GM19397 (cell line): ENCODE results near the gene ANO9.
"Not testable (repeated sequence)": the region's sequence is repeated elsewhere in the genome, so short reads cannot be mapped to it uniquely, and the experiment has no call there.

Experiments
- ATAC-seq: cut with Tn5 transposase; IDR thresholded peaks from one replicate; pipeline ENCODE4 v1.9.1; 2021; ENCODE audit warnings: mild to moderate bottlenecking, moderate library complexity; ENCODE audit not compliant: unreplicated experiment

Gene ANO9

GRCh38 chr11:389369-389768, 52.4 kb downstream of the ANO9 start:
- ATAC-seq = not testable (repeated sequence)

GRCh38 chr11:387193-387793, 54.5 kb downstream of the ANO9 start:
- ATAC-seq = no peak

GRCh38 chr11:386483-386882, 55.3 kb downstream of the ANO9 start:
- ATAC-seq = no peak

GRCh38 chr11:385594-386351, 56.0 kb downstream of the ANO9 start:
- no peak for ATAC-seq

- ATAC-seq = no peak
Observed at GRCh38 chr11:384511-384910, 57.3 kb downstream of the ANO9 start.

- ATAC-seq = no peak
Observed at GRCh38 chr11:383431-383830, 58.4 kb downstream of the ANO9 start.

GRCh38 chr11:382081-382629, 59.7 kb downstream of the ANO9 start:
- ATAC-seq = no peak

DNA sequence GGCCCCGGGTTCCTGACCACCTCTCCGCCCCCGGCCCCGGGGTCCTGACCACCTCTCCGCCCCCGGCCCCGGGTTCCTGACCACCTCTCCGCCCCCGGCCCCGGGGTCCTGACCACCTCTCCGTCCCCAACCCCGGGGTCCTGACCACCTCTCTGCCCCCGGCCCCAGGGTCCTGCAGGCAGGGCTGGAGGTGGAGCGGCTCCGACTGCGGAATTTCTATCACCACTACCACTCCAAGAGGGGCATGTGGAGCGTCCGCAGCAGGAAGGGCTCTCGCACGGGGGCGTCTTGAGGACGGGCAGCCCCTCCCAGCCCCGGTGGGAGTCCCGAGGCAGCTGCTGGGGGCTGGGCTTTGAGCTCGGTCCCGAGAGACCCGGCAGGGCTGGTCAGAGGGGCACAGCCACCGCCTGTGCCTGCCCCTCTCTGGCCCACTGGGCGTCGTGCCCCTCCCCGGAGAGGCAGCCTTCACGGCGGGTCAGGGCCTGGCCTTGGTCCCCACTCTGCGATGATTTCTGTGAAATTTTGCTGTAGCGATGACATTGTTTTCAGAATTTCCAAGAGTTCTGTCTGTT, 60.2 kb downstream of the ANO9 start:
- ATAC-seq = no peak

DNA sequence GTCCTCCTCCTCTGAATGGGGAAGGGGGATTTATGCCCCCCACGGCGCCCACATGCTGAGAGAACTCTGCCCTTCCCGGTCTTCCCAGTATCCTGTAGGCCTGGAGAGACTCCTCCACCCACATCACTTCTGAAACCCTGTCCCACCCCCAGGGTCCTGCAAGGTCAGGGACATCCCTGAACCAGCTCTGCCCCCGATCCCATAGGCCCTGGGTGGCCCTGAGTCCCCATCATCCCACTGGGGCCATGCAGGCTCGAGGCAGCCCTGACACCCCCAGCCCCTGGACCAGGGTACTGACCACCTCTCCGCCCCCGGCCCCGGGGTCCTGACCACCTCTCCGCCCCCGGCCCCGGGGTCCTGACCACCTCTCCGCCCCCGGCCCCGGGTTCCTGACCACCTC, 60.8 kb downstream of the ANO9 start:
- no peak for ATAC-seq

DNA sequence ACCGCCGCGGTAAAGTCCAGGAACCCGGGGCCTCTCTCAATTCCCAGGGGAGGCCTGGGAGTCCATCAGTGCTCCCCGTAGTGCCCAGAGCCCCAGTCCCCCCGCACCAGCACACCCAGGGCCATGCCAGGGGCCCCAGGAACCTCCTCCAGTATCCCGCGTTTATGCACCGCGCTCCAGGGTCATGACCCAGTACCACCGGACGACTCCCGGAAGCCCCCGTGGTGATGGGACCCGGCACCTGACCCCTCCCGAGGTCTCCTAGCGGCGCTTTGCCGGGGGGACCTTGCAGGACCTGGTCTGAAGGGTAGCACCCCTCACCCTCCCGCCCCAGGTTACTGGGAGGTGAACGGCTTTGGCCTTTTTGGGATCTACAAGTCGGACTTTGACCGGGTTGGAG, 61.3 kb downstream of the ANO9 start:
- no peak for ATAC-seq

DNA sequence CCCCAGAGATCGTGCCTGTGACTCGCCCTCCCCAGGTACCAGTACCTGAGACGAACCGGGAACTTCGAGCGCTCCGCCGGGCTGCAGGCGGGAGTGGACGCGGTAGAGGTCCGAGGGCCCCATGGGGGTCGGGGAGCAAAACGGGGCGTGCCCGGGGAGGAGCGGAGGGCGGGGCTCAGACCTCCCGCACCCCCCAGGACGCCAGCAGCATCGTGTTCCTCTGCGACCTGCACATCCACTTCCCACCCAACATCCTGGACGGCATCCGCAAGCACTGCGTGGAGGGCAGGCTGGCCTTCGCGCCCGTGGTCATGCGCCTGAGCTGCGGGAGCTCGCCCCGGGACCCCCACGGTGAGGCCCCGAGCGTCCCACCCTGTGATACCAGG, 61.7 kb downstream of the ANO9 start:
- no peak for ATAC-seq

DNA sequence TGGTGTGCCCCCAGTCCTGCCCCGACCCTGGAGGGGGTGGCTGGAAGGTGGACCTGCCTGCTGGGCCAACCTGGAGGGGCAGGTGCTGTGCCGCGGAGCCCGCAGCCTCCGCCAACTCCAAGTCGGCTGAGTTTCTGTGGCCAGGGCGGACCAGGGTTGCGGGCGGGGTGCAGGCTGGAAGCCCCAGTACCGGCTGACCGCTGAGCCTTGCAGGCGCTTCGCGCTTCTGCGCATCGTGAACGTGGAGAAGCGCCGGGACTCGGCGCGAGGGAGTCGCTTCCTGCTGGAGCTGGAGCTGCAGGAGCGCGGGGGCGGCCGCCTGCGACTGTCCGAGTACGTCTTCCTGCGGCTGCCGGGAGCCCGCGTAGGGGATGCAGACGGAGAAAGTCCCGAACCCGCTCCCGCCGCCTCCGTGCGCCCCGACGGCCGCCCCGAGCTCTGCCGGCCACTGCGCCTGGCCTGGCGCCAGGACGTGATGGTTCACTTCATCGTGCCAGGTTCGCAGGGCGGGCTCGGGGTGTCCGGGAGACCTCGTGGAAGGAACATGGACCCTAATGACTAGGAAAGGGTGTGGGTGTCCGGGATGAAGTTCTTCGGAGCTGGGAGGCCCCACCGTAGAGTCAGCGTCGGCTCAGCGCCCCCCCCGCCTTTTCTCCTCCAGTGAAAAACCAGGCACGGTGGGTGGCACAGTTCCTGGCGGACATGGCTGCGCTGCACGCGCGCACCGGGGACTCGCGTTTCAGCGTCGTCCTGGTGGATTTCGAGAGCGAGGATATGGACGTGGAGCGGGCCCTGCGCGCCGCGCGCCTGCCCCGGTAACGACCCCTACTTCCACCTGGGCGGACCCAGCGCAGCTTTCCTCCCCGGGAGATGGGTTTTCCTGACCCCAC, 62.4 kb downstream of the ANO9 start:
- no peak for ATAC-seq

DNA sequence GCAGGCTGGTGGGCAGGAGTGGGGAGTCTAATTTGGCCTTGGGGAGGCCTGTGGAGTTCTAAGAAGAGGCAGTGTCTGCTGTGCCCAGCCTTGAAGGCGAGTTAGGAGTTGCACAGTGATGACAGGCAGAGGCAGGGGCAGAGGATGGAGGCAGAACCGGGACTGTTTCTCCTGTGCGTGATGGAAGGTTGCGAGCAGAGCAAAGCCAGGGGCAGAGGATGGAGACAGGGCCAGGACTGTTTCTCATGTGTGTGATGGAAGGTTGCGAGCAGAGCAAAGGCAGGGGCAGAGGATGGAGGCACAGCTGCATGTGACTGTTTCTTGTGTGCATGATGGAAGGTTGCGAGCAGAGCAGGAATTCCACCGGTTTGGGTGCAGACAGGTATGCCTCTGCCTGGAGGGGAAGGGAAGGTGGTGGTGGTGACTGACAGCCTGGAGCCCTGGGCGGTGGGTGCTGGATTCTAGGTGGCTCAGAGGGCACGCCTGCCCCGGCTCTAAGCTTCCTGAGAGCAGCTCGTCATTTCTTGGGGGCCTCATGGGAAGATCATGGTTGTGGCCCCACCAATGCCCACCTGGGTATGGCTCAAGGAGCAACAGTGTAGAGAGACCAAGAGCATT, 63.8 kb downstream of the ANO9 start:
- no peak for ATAC-seq

GRCh38 chr11:377174-377865, 64.5 kb downstream of the ANO9 start:
- ATAC-seq = no peak

GRCh38 chr11:376531-377173, 65.2 kb downstream of the ANO9 start:
- no peak for ATAC-seq

DNA sequence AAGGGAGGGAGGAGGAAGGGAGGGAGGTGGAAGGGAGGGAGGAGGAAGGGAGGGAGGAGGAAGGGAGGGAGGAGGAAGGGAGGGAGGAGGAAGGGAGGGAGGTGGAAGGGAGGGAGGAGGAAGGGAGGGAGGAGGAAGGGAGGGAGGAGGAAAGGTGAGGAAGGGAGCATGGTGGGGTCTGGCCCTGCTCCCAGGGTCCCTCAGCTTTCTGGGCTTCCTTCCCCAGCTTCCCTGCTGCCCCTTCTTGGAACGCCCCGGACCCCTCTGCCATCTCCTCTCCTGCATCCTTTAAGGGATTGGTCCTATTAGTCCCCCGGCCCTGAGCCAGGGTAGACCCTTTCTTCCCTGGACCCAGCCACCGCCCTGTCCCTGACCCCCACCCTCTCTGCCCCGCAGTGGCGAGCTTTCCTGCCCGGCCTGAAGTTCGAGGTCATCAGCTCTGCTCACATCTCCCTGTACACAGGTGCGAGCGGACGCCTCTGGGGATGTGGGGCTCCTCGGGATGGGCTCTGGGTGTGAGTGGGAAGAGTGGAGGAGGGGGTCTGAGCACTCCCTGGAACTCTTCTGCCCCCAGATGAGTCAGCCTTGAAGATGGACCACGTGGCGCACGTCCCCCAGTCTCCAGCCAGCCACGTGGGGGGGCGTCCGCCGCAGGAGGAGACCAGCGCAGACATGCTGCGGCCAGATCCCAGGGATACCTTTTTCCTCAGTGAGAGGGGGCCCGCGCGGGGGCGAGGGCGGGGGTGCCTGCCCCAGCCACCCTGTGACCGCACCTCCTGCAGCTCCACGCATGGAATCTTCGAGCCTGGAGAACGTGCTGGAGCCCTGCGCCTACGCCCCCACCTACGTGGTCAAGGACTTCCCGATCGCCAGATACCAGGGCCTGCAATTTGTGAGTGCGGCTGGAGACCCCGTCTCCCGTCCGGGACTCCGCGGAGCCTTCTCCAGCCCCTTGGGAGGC, 66.5 kb downstream of the ANO9 start:
- no peak for ATAC-seq

DNA sequence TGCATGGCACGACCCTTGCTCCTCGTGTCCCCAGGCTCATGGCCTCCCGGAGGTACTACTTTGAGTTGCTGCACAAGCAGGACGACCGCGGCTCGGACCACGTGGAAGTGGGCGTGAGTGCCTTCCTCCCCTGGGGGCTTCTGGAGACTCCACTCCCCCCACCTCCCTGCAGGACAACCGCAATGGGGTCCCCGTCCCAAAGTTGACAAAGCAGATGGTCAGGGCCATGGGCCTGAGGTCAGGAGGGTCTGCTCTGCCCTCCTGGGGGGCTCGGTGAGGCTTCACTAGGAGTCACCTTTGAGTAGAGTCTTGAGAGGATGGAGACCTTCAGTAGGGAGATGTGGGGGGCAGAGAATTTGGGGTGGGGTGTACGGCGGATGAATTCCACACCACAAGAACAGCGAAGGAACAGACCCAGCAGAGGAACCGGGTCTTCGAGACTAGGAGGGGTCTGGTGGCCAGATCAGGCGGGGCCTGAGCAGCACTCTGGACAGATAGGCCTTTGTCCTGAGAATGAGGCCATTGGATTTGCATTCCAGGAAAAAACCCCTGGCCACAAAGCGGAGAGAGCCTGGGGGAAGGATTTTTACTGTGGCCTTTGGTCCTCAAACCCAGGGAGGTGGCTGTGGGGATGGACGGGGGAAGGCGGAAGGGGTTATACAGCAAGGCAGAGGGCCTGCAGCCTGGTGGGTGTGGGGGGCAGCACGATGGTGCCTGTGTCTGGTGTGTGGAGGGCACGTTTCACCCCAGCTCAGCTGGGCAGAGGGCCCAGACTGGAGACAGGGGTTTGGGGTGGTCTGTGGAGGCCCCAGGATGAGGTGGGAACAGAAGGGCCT, 67.9 kb downstream of the ANO9 start:
- ATAC-seq = no peak
